SK-N-SH (cell line): ENCODE results near the gene PRRT1. TPM values are rescaled to one million over a fixed set of nuclear protein-coding genes. Genes with fewer than 3 reads are reported as not detected.

ENCODE experiments used
- CTCF ChIA-PET: fragments of 300-600, 350-600 bp; formaldehyde crosslinking; extraction: SDS; loops from one replicate; lab custom pipeline; 2021; lab: Yijun Ruan, JAX
- POLR2A ChIA-PET: fragments of 350-600 bp; sonication (Branson Sonifier 250); formaldehyde crosslinking; extraction: SDS; loops from one replicate; lab custom pipeline; 2020; ENCODE audit warnings: antibody characterized with exemption, inconsistent platforms; lab: Yijun Ruan, JAX
- DNase-seq: peaks from one replicate; pipeline ENCODE4 v3.0.0; 2012
- H2AFZ ChIP-seq: fragments of 200-600 bp; sonication (generic); 2 replicates; pipeline ENCODE4 v1.8.1; 2016; ENCODE audit warnings: antibody characterized with exemption, mild to moderate bottlenecking, low read depth
- H3F3A ChIP-seq: fragments of 200-600 bp; sonication (generic); replicated peaks from 2 replicates; pipeline ENCODE3; 2016; ENCODE audit warnings: antibody characterized with exemption, mild to moderate bottlenecking; ENCODE audit not compliant: insufficient read depth
- H3K27ac ChIP-seq, 2 experiments: fragments of 200-500 bp in 1 of 2; fragments of 200-600 bp in 1 of 2; sonication (Bioruptor generic) in 1 of 2; sonication (generic), shearing (Covaris generic) in 1 of 2; 2 replicates each; pipeline versions ENCODE4 v1.5.1 to v1.6.1; 2014 to 2016; ENCODE audit warnings: low read depth in 2 of 2, inconsistent platforms in 1 of 2, low read length in 1 of 2, mild to moderate bottlenecking in 1 of 2, mixed read lengths in 1 of 2
- H3K27me3 ChIP-seq: fragments of 200-600 bp; sonication (generic), shearing (Covaris generic); 2 replicates; pipeline ENCODE4 v1.6.1; 2016; ENCODE audit warnings: mixed run types; ENCODE audit not compliant: insufficient read depth
- H3K36me3 ChIP-seq, 2 experiments: fragments of 200-500 bp in 1 of 2; fragments of 200-600 bp in 1 of 2; sonication (Bioruptor generic) in 1 of 2; sonication (generic) in 1 of 2; replicated peaks in 1 of 2; 2 replicates each; pipeline versions ENCODE3 to v1.5.1; 2014 to 2016; ENCODE audit warnings: low read length in 1 of 2, mild to moderate bottlenecking in 1 of 2; ENCODE audit not compliant: insufficient read depth in 2 of 2, control insufficient read depth in 1 of 2
- H3K4me1 ChIP-seq, 2 experiments: fragments of 200-500 bp in 1 of 2; fragments of 200-600 bp in 1 of 2; sonication (Bioruptor generic) in 1 of 2; sonication (generic), shearing (Covaris generic) in 1 of 2; 2 replicates each; pipeline versions ENCODE4 v1.5.1 to v1.6.1; 2014 to 2016; ENCODE audit warnings: low read depth in 1 of 2, low read length in 1 of 2, mixed run types in 1 of 2; ENCODE audit not compliant: insufficient read depth in 2 of 2, control insufficient read depth in 1 of 2
- H3K4me2 ChIP-seq: fragments of 200-600 bp; sonication (generic), shearing (Covaris generic); 2 replicates; pipeline ENCODE4 v1.6.1; 2017; ENCODE audit warnings: mixed run types
- H3K4me3 ChIP-seq, 2 experiments: fragments of 200-500 bp in 1 of 2; fragments of 200-600 bp in 1 of 2; sonication (Bioruptor generic) in 1 of 2; sonication (generic), shearing (Covaris generic) in 1 of 2; 2 replicates each; pipeline versions ENCODE4 v1.5.1 to v1.8.1; 2014 to 2016; ENCODE audit warnings: low read depth in 2 of 2, inconsistent platforms in 1 of 2, low read length in 1 of 2, mild to moderate bottlenecking in 1 of 2, mixed read lengths in 1 of 2, moderate library complexity in 1 of 2
- H3K79me2 ChIP-seq: fragments of 200-600 bp; sonication (generic); 2 replicates; pipeline ENCODE4 v1.8.1; 2017; ENCODE audit warnings: mild to moderate bottlenecking; ENCODE audit not compliant: insufficient read depth
- H3K9ac ChIP-seq: fragments of 200-600 bp; sonication (generic); 2 replicates; pipeline ENCODE4 v1.6.1; 2017; ENCODE audit warnings: mixed run types
- H3K9me2 ChIP-seq: fragments of 200-600 bp; sonication (generic); 2 replicates; pipeline ENCODE4 v1.6.1; 2017; ENCODE audit warnings: mixed run types
- H3K9me3 ChIP-seq: fragments of 200-600 bp; sonication (generic); 2 replicates; pipeline ENCODE4 v1.6.1; 2017; ENCODE audit warnings: mixed run types, mild to moderate bottlenecking, moderate library complexity
- H4K20me1 ChIP-seq: fragments of 200-600 bp; sonication (generic); 2 replicates; pipeline ENCODE4 v1.6.1; 2017; ENCODE audit warnings: mild to moderate bottlenecking, mixed run types; ENCODE audit not compliant: insufficient read depth
- EP300 ChIP-seq, 2 experiments: IDR thresholded peaks; 2 replicates each; pipeline versions ENCODE4 v1.4.0 to v1.6.1; 2012; ENCODE audit warnings: borderline replicate concordance in 1 of 2, low read depth in 1 of 2, low read length in 1 of 2
- GABPA ChIP-seq: IDR thresholded peaks from 2 replicates; pipeline ENCODE4 v1.4.0; 2012; ENCODE audit warnings: low read depth, mild to moderate bottlenecking
- GATA2 ChIP-seq: sonication (generic); formaldehyde crosslinking; IDR thresholded peaks from 2 replicates; pipeline ENCODE4 v1.5.0; 2020; ENCODE audit warnings: mild to moderate bottlenecking, missing genetic modification reagents
- IRF3 ChIP-seq: fragments of 150-350 bp; IDR thresholded peaks from 2 replicates; pipeline ENCODE4 v1.6.1; 2016; ENCODE audit warnings: mild to moderate bottlenecking, low read depth, low read length
- NRF1 ChIP-seq: IDR thresholded peaks from 2 replicates; pipeline ENCODE4 v1.6.1; 2012; ENCODE audit warnings: low read depth, mild to moderate bottlenecking, low read length
- PBX3 ChIP-seq: IDR thresholded peaks from 2 replicates; pipeline ENCODE4; 2012
- POLR2AphosphoS5 ChIP-seq: IDR thresholded peaks from 2 replicates; pipeline ENCODE4 v1.6.1; 2012; ENCODE audit warnings: low read depth, low read length
- RCOR1 ChIP-seq: fragments of 150-350 bp; IDR thresholded peaks from 2 replicates; pipeline ENCODE4 v1.6.1; 2017; ENCODE audit warnings: antibody characterized with exemption, low read length
- REST ChIP-seq: IDR thresholded peaks from 2 replicates; pipeline ENCODE4 v1.6.1; 2012; ENCODE audit warnings: mild to moderate bottlenecking, low read depth, low read length, moderate library complexity
- RXRA ChIP-seq: IDR thresholded peaks from 2 replicates; pipeline ENCODE4 v1.4.0; 2012; ENCODE audit warnings: low read depth, mild to moderate bottlenecking, borderline replicate concordance
- SIN3A ChIP-seq: IDR thresholded peaks from 2 replicates; pipeline ENCODE4 v1.6.1; 2012; ENCODE audit warnings: low read depth, mild to moderate bottlenecking, low read length, moderate library complexity, borderline replicate concordance
- SMC3 ChIP-seq: IDR thresholded peaks from 2 replicates; pipeline ENCODE4 v1.6.1; 2012; ENCODE audit warnings: low read depth, low read length, improper control_type of control experiment
- USF2 ChIP-seq: fragments of 150-350 bp; IDR thresholded peaks from 2 replicates; pipeline ENCODE4 v1.6.1; 2017; ENCODE audit warnings: antibody characterized with exemption, low read length, low read depth, borderline replicate concordance
- WGBS: methylation state at CpG from one replicate; pipeline ENCODE4 v1.1.6; 2017; ENCODE audit warnings: low lambda C conversion rate; 5-methylcytosine and 5-hydroxymethylcytosine counted together
- polyA plus RNA-seq, 3 experiments: library from polyadenylated mRNA; depleted of rRNA; stranded (reverse); fragments of >200 nt; gene quantifications; 2 replicates each; pipeline ENCODE4 v1.2.3, GENCODE V29; 2012

The PRRT1 gene
- polyA plus RNA-seq, 1 of the 3 experiments (the other 2 are of a cell fraction): 1.5 TPM

- no peak for TF ChIP-seq IRF3
- no peak for TF ChIP-seq SIN3A
- TF ChIP-seq USF2: no peak
- TF ChIP-seq SMC3: no peak
- no peak for TF ChIP-seq GABPA
- TF ChIP-seq NRF1: no peak
- no peak for TF ChIP-seq GATA2 (CRISPR knock-in tag)
- TF ChIP-seq PBX3: no peak
Measured at GRCh38 chr6:32149932-32150870, 1.5 kb downstream of the PRRT1 start (continued).

- CTCF ChIA-PET: interaction anchor here (0.6 kb wide), 1 partner anchor 59 kb away, joined by 3 read pairs; no protein-coding TSS in a partner anchor
- no peak overlapping the region for H3K9ac ChIP-seq
Measured at GRCh38 chr6:32149092-32149755, 2.5 kb downstream of the PRRT1 start.

More at GRCh38 chr6:32149092-32149755, 2.5 kb downstream of the PRRT1 start:
- Histone ChIP-seq H3K36me3 (no peaks in the 10 kb centered on the region), H3K4me2 (no peak overlapping the region), H3K4me1 (peaks cover 13 to 21% of the 10 kb centered on the region in 2 experiments; a peak in 3 of 4 replicates), H4K20me1 (no peaks in the 10 kb centered on the region), H3K79me2 (peaks cover 1% of the 10 kb centered on the region; the same call in 1 of the 2 replicates), H3K9me3 (no peaks in the 10 kb centered on the region), H3K9me2 (no peaks in the 10 kb centered on the region), H2AFZ (no peak overlapping the region), H3K27me3 (no peaks in the 10 kb centered on the region), H3F3A (peaks cover 4% of the 10 kb centered on the region), H3K27ac (no peak overlapping the region), H3K4me3 (no peak overlapping the region)
- no peak for DNase-seq
- TF ChIP-seq GABPA: no peak
- no peak for TF ChIP-seq EP300 (IDR thresholded peaks at IDR 0.05; ENCODE audit: borderline replicate concordance in 1 of 2, low read depth in 1 of 2, low read length in 1 of 2)
- TF ChIP-seq POLR2AphosphoS5: no peak
- no peak for TF ChIP-seq RCOR1
- TF ChIP-seq REST: no peak
- TF ChIP-seq IRF3: no peak
- no peak for TF ChIP-seq SMC3
- no peak for TF ChIP-seq RXRA
- POLR2A ChIA-PET: no interaction called here
- 90% methylated on average over 41 of the region's 47 CpGs for WGBS
